Suprapubic skin (tissue), 4 donors: ENCODE measurements around the gene RTTN. TPM values are rescaled to one million over a fixed set of nuclear protein-coding genes. Genes with fewer than 3 reads are reported as not detected.

Source experiments
- DNase-seq, 2 donors: peaks; one replicate each; pipeline ENCODE4 v3.0.0-alpha.2; 2019; ENCODE audit warnings: low spot score in 2 of 2
- H3K27ac ChIP-seq: fragments of 200-600 bp; sonication (generic); one replicate; pipeline ENCODE4 v1.5.1; 2019
- H3K27me3 ChIP-seq: fragments of 200-600 bp; sonication (generic); one replicate; pipeline ENCODE4 v1.5.1; 2019
- H3K36me3 ChIP-seq: fragments of 200-600 bp; sonication (generic); one replicate; pipeline ENCODE4 v1.5.1; 2019
- H3K4me1 ChIP-seq: fragments of 200-600 bp; sonication (generic); one replicate; pipeline ENCODE4 v1.5.1; 2019
- H3K4me3 ChIP-seq: fragments of 200-600 bp; sonication (generic); one replicate; pipeline ENCODE4 v1.5.1; 2019; ENCODE audit warnings: mild to moderate bottlenecking
- H3K9me3 ChIP-seq: fragments of 200-600 bp; sonication (generic); one replicate; pipeline ENCODE4 v1.5.1; 2019
- CTCF ChIP-seq, 2 donors: fragments of 200-600 bp in 1 of 2; fragments of 450-650 bp in 1 of 2; sonication (generic) in 1 of 2; IDR thresholded peaks; one replicate each; pipeline ENCODE4 v1.5.1; 2016 to 2019; ENCODE audit warnings: antibody characterized with exemption in 2 of 2, mild to moderate bottlenecking in 1 of 2, moderate library complexity in 1 of 2
- EP300 ChIP-seq: sonication (generic); formaldehyde crosslinking; IDR thresholded peaks from one replicate; pipeline ENCODE4 v1.6.1; 2017; ENCODE audit warnings: antibody characterized with exemption
- POLR2A ChIP-seq, 2 donors: fragments of 450-650 bp; IDR thresholded peaks; one replicate each; pipeline ENCODE4 v1.6.1; 2017; ENCODE audit warnings: antibody characterized with exemption in 2 of 2, mild to moderate bottlenecking in 2 of 2, moderate library complexity in 2 of 2
- POLR2AphosphoS5 ChIP-seq, 3 donors: sonication (generic); formaldehyde crosslinking; IDR thresholded peaks; one replicate each; pipeline ENCODE4 v1.6.1; 2017; ENCODE audit warnings: antibody characterized with exemption in 3 of 3
- WGBS: methylation state at CpG from one replicate; pipeline ENCODE4 v1.1.5; 2018; 5-methylcytosine and 5-hydroxymethylcytosine counted together
- total RNA-seq, 4 donors: library from RNA; depleted of rRNA; stranded (reverse); fragments of >200 nt; gene quantifications; one replicate each; pipeline ENCODE4 v1.1.0, GENCODE V29; 2016

The RTTN gene
- total RNA-seq, 4 donors from 2014 or later = 8.4 to 26.1 (median 12.5) TPM

GRCh38 chr18:70146174-70146573, 59.3 kb downstream of the RTTN start:
- TF ChIP-seq POLR2A (IDR thresholded peaks at IDR 0.05) (no peak), EP300 (no peak), CTCF (IDR thresholded peaks at IDR 0.05) (no peak), POLR2AphosphoS5 (IDR thresholded peaks at IDR 0.05) (no peak)
- H3K4me3 ChIP-seq = no peak overlapping the region
- H3K9me3 ChIP-seq = no peaks in the 10 kb centered on the region
- 96% methylated on average over 2 of the region's 2 CpGs for WGBS
- no peak overlapping the region for H3K27ac ChIP-seq
- no peak for DNase-seq
- no peaks in the 10 kb centered on the region for H3K4me1 ChIP-seq
- H3K36me3 ChIP-seq = peaks cover 33% of the 10 kb centered on the region
- no peaks in the 10 kb centered on the region for H3K27me3 ChIP-seq

GRCh38 chr18:70142001-70142400, 63.5 kb downstream of the RTTN start:
- 87% methylated on average over 3 of the region's 3 CpGs for WGBS
- Histone ChIP-seq H3K27ac (no peak overlapping the region), H3K27me3 (no peaks in the 10 kb centered on the region), H3K36me3 (peaks cover 32% of the 10 kb centered on the region), H3K9me3 (no peaks in the 10 kb centered on the region), H3K4me3 (no peak overlapping the region), H3K4me1 (no peaks in the 10 kb centered on the region)
- TF ChIP-seq POLR2A (IDR thresholded peaks at IDR 0.05) (no peak), CTCF (IDR thresholded peaks at IDR 0.05) (no peak), EP300 (no peak), POLR2AphosphoS5 (IDR thresholded peaks at IDR 0.05) (no peak)
- DNase-seq = no peak

GRCh38 chr18:70139138-70139537, 66.3 kb downstream of the RTTN start:
- Histone ChIP-seq H3K9me3 (no peaks in the 10 kb centered on the region), H3K27me3 (no peaks in the 10 kb centered on the region), H3K27ac (no peak overlapping the region), H3K4me3 (no peak overlapping the region), H3K4me1 (no peaks in the 10 kb centered on the region), H3K36me3 (peaks cover 22% of the 10 kb centered on the region)
- TF ChIP-seq CTCF (IDR thresholded peaks at IDR 0.05) = no peak
- TF ChIP-seq POLR2AphosphoS5 (IDR thresholded peaks at IDR 0.05) = no peak
- no peak for TF ChIP-seq EP300
- DNase-seq = no peak
- 90% methylated on average over 1 of the region's 1 CpG for WGBS

- Histone ChIP-seq H3K4me3 (no peak overlapping the region), H3K4me1 (no peaks in the 10 kb centered on the region), H3K27ac (no peak overlapping the region), H3K9me3 (no peaks in the 10 kb centered on the region), H3K27me3 (no peaks in the 10 kb centered on the region), H3K36me3 (peaks cover 17% of the 10 kb centered on the region)
- TF ChIP-seq CTCF (IDR thresholded peaks at IDR 0.05) (no peak), POLR2AphosphoS5 (IDR thresholded peaks at IDR 0.05) (no peak), EP300 (no peak), POLR2A (IDR thresholded peaks at IDR 0.05) (no peak)
- WGBS = 91% methylated on average over 2 of the region's 2 CpGs
- no peak for DNase-seq
These were observed 69.9 kb downstream of the RTTN start for GRCh38 chr18:70135604-70136003.

GRCh38 chr18:70132999-70133398, 72.5 kb downstream of the RTTN start:
- no peak for DNase-seq
- Histone ChIP-seq H3K4me1 (no peaks in the 10 kb centered on the region), H3K9me3 (no peaks in the 10 kb centered on the region), H3K36me3 (peaks cover 11% of the 10 kb centered on the region), H3K27ac (no peak overlapping the region), H3K27me3 (no peaks in the 10 kb centered on the region), H3K4me3 (no peak overlapping the region)
- WGBS = 86% methylated on average over 2 of the region's 2 CpGs
- TF ChIP-seq POLR2A (IDR thresholded peaks at IDR 0.05) = no peak
- no peak for TF ChIP-seq CTCF (IDR thresholded peaks at IDR 0.05)
- TF ChIP-seq EP300 = no peak
- no peak for TF ChIP-seq POLR2AphosphoS5 (IDR thresholded peaks at IDR 0.05)
